Ovary (tissue), 9 donors: ENCODE measurements around the gene MYO3B. TPM values are rescaled to one million over a fixed set of nuclear protein-coding genes. Genes with fewer than 3 reads are reported as not detected.

Experiments used
- DNase-seq, 5 donors: peaks; one replicate each; pipeline ENCODE4 v3.0.0-alpha.2; 2019 to 2020
- H3K27ac ChIP-seq, 2 donors: fragments of 200-600 bp; one replicate each; pipeline versions ENCODE4 v1.5.1 to v1.8.0; 2019 to 2022
- H3K27me3 ChIP-seq: fragments of 200-600 bp; one replicate; pipeline ENCODE4 v1.8.0; 2022
- H3K36me3 ChIP-seq: fragments of 200-600 bp; sonication (generic); one replicate; pipeline ENCODE4 v1.5.1; 2019
- H3K4me1 ChIP-seq: one replicate; pipeline ENCODE4 v1.8.1; 2013; ENCODE audit warnings: mild to moderate bottlenecking, moderate library complexity; ENCODE audit not compliant: insufficient read depth
- H3K4me3 ChIP-seq: fragments of 200-600 bp; sonication (generic); one replicate; pipeline ENCODE4 v1.5.1; 2017
- H3K9me3 ChIP-seq, 2 donors: fragments of 200-600 bp in 1 of 2; sonication (generic) in 1 of 2; one replicate each; pipeline versions ENCODE4 v1.5.1 to v1.8.1; 2013 to 2019; ENCODE audit warnings: mild to moderate bottlenecking in 1 of 2, moderate library complexity in 1 of 2
- CTCF ChIP-seq, 3 donors: fragments of 450-650 bp in 2 of 3; fragments of 200-600 bp in 1 of 3; IDR thresholded peaks; one replicate each; pipeline versions ENCODE4 v1.5.1 to v1.8.0; 2016 to 2022; ENCODE audit warnings: antibody characterized with exemption in 3 of 3, mild to moderate bottlenecking in 1 of 3
- EP300 ChIP-seq: sonication (generic); formaldehyde crosslinking; IDR thresholded peaks from one replicate; pipeline ENCODE4 v1.6.1; 2017; ENCODE audit warnings: antibody characterized with exemption
- POLR2A ChIP-seq: fragments of 450-650 bp; IDR thresholded peaks from one replicate; pipeline ENCODE4 v1.6.1; 2017; ENCODE audit warnings: antibody characterized with exemption, mild to moderate bottlenecking, moderate library complexity
- WGBS, 3 donors: extraction: QIAGEN DNeasy Blood & Tissue Kit in 1 of 3; methylation state at CpG; one replicate each; pipeline versions ENCODE4 v1.1.5 to v1.1.7; 2013 to 2017; 5-methylcytosine and 5-hydroxymethylcytosine counted together
- intact Hi-C, 4 donors: fragments of 100-400 bp; cut with DNase I; formaldehyde crosslinking; loops; one replicate each; pipeline versions ENCODE4 v1.11.0 to v1.15.1; 2022 to 2023
- polyA plus RNA-seq, 2 donors: library from polyadenylated mRNA; stranded (reverse); fragments of 200-250 nt in 1 of 2; fragments of 350-450 nt in 1 of 2; fragmentation: Illumina TruSeq in 1 of 2; extraction: RNeasy Lipid Tissue Mini Kit (QIAGEN cat#74804) in 1 of 2; gene quantifications; one replicate each; pipeline ENCODE4 v1.2.3, GENCODE V29; 2013 to 2014
- total RNA-seq, 7 donors: library from RNA; depleted of rRNA in 2 of 7; stranded (reverse); fragments of >200 nt in 2 of 7; fragmentation: NEBNext Ultra II Directional in 3 of 7; extraction: Animal tissue kit (Norgen Biotek cat#: 25700) in 3 of 7; gene quantifications; one replicate each; pipeline versions ENCODE4 v1.1.0 to v1.2.4, GENCODE V29; 2016 to 2023
- donor health status: DM: no; HTN: no; CAD: no; lungs with moderate emphysema.
- donor health status: DM: no; HTN: no; CAD: no.
- donor health status: Bipolar disorder and iron deficiency.
- donor health status: DM: yes; HTN: yes; CAD: no.
- donor health status: DM: no; HTN: no; CAD: no.
- donor health status: DM: yes; HTN: yes; CAD: no.

MYO3B gene
- total and polyA plus RNA-seq, 9 donors = 0.04 to 1.3 (median 0.12) TPM; not detected in 2

GRCh38 chr2:170391018-170391417 is 213.1 kb downstream of the MYO3B start:
- no peaks in the 10 kb centered on the region for H3K36me3 ChIP-seq
- TF ChIP-seq POLR2A = no peak
- no peak for TF ChIP-seq EP300
- TF ChIP-seq CTCF (IDR thresholded peaks at IDR 0.05) = no peak
- no peaks in the 10 kb centered on the region for H3K27me3 ChIP-seq
- H3K4me3 ChIP-seq = no peak overlapping the region
- no peak for DNase-seq
- 46 to 61% (median 58%) methylated on average over 2 of the region's 2 CpGs for WGBS, 3 donors
- no peak overlapping the region for H3K27ac ChIP-seq
- no peaks in the 10 kb centered on the region for H3K9me3 ChIP-seq
- intact Hi-C loops = loop anchor here in 1 of 4 donors (10.0 kb wide), 1 partner anchor 424 kb away; the partner anchor contains the start of gene GAD1
- H3K4me1 ChIP-seq = no peaks in the 10 kb centered on the region

- no peak for DNase-seq
- WGBS, 3 donors = 84 to 93% (median 87%) methylated on average over 5 of the region's 5 CpGs
- Histone ChIP-seq H3K36me3 (no peaks in the 10 kb centered on the region), H3K27me3 (no peaks in the 10 kb centered on the region), H3K27ac (no peak overlapping the region), H3K9me3 (no peaks in the 10 kb centered on the region), H3K4me1 (no peaks in the 10 kb centered on the region), H3K4me3 (no peak overlapping the region)
- TF ChIP-seq POLR2A = no peak
- no peak for TF ChIP-seq CTCF (IDR thresholded peaks at IDR 0.05)
- no peak for TF ChIP-seq EP300
- intact Hi-C loops = loop anchor here in 1 of 4 donors (10.0 kb wide), 1 partner anchor 423 kb away; the partner anchor contains the start of gene GAD1
Observed at GRCh38 chr2:170391697-170392096, 213.8 kb downstream of the MYO3B start.

- H3K9me3 ChIP-seq = no peaks in the 10 kb centered on the region
- intact Hi-C loops = loop anchor here in 1 of 4 donors (10.0 kb wide), 1 partner anchor 421 kb away; the partner anchor contains the start of gene GAD1
- DNase-seq = no peak
- no peaks in the 10 kb centered on the region for H3K27me3 ChIP-seq
- no peak overlapping the region for H3K4me3 ChIP-seq
- no peaks in the 10 kb centered on the region for H3K36me3 ChIP-seq
- H3K4me1 ChIP-seq = no peaks in the 10 kb centered on the region
- no peak for TF ChIP-seq CTCF (IDR thresholded peaks at IDR 0.05)
- 20 to 30% (median 20%) methylated on average over 2 of the region's 2 CpGs for WGBS, 3 donors
- H3K27ac ChIP-seq = no peak overlapping the region
Observed at GRCh38 chr2:170393861-170394498, 216.0 kb downstream of the MYO3B start.

GRCh38 chr2:170394641-170395387 is 216.9 kb downstream of the MYO3B start:
- Histone ChIP-seq H3K9me3 (no peaks in the 10 kb centered on the region), H3K36me3 (no peaks in the 10 kb centered on the region), H3K27ac (no peak overlapping the region), H3K4me3 (no peak overlapping the region), H3K27me3 (no peaks in the 10 kb centered on the region), H3K4me1 (no peaks in the 10 kb centered on the region)
- intact Hi-C loops = loop anchor here in 1 of 4 donors (10.0 kb wide), 1 partner anchor 420 kb away; the partner anchor contains the start of gene GAD1
- TF ChIP-seq EP300 (no peak), CTCF (IDR thresholded peaks at IDR 0.05) (no peak), POLR2A (no peak)
- no peak for DNase-seq
